GM18870 (cell line): ENCODE measurements around the gene PPP2R2D.
"Not testable (repeated sequence)": the region's sequence is repeated elsewhere in the genome, so short reads cannot be mapped to it uniquely, and the experiment has no call there.

ENCODE experiments used
- ATAC-seq: cut with Tn5 transposase; IDR thresholded peaks from one replicate; pipeline ENCODE4 v1.9.1; 2021; ENCODE audit warnings: moderate library complexity; ENCODE audit not compliant: unreplicated experiment

Gene PPP2R2D

DNA sequence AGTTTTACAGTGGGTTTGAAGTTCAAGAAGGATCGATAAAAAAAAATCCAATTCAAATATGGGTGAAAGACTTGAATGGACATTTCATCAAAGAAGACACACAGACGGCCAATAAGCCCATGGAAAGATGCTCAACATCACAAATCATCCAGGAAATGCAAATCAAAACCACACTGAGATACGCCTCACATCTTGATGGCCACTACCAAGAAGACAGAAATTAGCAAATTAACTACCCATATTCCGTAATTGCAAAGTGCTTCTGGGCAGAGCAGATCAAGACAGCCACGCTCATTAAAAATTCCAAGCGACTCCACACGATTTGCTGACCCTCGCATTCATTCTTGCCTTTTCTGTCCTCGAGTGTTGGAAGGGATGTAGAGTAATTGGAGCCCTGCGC is 34.1 kb upstream of the PPP2R2D start:
- no peak for ATAC-seq

DNA sequence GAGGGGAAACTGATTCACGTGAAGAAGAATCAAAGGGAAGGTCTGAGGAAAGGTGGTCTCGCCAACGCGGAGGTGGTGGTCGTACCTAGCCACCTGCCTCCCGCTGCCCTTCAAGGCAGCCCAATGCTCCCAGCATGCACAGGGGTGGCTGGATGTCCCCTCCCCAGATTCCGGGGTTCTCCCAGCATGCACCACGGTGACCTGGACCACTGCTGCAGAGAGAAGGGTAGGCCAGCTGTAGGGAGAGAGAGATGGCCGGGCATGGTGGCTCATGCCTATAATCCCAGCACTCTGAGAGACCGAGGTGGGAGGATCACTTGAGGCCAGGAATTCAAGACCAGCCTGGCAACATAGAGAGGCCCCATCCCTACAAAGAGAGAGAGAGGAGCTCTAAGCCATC is 32.4 kb upstream of the PPP2R2D start:
- ATAC-seq, result no peak

DNA sequence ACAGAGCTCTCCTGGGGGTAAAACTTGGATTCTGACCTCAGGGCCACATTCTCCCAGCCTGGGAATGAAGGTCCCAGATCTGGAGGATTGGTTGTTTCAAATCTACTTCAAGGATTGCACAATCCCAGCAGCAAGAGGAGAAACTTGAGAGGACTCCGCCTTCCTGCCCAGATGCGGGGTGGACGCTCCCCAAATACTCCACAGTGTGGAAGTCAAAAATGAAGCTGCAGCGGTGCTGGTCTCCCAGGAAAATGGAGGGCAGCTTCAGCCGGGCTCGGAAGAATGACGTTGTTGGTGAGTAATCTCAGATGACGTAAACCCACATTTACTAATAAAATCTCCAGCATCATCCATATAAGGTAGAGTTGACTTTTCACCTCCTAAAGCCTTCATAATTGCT is 31.5 kb upstream of the PPP2R2D start:
- no peak for ATAC-seq

DNA sequence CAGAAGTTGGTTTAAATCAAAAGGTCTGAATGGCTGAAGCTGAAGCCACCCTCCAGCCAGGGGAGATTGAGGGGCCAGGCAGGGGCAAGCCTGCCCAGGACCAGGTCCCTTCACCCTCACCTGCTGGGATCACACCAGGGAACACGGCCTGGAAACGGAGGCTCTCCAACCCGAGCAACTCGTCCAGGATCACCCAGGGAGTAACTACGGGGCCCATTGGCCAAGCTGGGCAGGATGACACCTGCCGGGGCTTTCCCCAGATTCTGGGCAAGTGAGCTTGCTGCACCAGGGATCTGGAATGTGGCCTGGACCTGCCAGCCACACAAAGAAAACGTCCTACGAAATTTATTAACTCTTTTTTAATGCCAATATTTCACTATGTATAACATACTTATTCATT is 30.4 kb upstream of the PPP2R2D start:
- no peak for ATAC-seq

DNA sequence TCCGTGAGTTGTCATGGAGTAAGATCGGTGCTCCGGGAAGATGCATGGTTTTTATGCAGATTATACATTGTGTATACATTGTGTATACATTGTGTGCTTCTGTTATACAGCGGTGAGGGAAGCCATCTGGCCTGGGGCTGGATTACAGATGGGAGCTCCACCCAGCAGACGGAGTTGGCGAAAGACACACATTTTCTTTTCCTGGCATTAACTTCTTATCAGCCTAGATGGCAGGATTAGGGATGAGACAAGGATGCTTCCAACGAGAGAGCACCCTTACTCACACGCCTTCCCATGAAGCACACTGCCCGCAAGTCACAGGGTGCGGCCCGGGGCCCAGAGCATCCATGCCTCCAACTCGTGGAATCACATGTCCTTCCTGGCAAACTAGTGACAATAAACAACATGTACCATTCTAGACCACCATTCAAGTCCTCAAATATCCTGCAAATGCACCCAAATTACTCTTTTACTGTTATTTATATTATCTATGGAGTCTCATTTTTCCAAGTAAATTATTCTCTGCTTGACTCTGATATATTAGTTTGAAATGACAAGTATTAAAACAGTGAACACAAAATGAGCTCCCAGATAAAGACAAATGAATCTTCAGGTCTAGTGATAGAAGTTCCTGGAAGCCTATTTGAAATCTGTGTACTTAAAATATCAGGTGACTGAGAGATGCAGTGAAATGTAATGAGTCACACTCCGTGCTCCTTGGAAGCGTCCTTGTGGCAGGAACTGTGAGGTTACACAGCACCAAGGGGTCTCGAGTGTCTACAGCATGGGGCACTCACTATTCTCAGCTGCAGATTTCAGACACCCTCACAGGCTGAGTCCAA is 29.8 kb upstream of the PPP2R2D start:
- no peak for ATAC-seq

GRCh38 chr10:131871673-131872005 is 29.2 kb upstream of the PPP2R2D start:
- ATAC-seq, result no peak

- no peak for ATAC-seq
These were observed 28.6 kb upstream of the PPP2R2D start for GRCh38 chr10:131872011-131872826.

GRCh38 chr10:131872827-131873375 is 27.9 kb upstream of the PPP2R2D start:
- no peak for ATAC-seq

- peak; percentile 81 for ATAC-seq
These were observed 25.8 kb upstream of the PPP2R2D start for GRCh38 chr10:131874991-131875451.

DNA sequence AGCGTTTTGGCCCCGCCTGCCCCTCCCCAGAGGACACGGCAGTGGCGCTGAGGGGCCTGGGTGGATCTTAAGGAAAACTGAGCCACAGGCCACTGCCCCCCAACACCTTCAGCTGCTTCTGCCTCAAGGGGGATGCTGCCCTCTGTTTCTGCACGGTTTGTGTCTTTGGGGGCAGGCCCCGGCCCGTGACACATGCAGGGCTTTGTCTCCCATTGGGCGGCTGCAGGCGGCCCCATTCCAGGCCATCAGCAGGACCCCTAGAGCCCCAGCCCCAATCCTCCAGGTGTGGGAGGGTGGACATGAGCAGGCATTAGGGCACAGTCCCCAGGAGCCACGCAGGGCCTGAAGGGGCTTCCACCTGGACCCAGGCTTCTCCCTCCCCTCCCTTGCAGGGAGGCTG is 25.3 kb upstream of the PPP2R2D start:
- no peak for ATAC-seq

- no peak for ATAC-seq
These were observed 24.8 kb upstream of the PPP2R2D start for GRCh38 chr10:131876017-131876416.

GRCh38 chr10:131876508-131876907 is 24.3 kb upstream of the PPP2R2D start:
- ATAC-seq, result no peak

DNA sequence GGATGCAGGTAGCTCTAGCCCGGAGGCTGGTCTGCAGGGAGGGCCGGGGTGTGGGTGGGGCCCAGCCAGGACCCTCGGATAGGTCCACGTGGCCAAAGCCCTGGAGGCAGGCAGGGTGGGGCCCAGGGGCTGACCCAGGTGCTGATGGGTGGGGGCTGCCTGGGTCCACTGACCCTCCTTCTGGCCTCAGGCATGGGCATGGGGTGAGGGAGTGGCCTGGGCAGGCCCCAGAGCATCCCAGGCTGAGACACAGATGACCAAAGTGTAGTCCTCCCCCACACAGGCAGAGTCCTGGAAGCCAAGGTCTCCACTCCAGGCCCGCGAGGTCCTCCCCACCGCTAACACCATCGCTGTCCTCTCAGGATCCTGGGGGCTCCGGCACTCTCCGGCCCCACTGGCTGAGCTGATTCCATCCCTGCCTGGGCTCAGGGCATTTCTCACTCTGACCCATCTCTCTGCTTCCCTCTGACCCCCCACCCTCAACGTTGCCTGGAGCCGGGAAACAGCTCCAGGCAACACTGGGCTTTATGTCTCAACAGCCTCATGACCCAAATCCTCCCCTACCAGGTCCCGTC is 20.7 kb upstream of the PPP2R2D start:
- ATAC-seq, result no peak

DNA sequence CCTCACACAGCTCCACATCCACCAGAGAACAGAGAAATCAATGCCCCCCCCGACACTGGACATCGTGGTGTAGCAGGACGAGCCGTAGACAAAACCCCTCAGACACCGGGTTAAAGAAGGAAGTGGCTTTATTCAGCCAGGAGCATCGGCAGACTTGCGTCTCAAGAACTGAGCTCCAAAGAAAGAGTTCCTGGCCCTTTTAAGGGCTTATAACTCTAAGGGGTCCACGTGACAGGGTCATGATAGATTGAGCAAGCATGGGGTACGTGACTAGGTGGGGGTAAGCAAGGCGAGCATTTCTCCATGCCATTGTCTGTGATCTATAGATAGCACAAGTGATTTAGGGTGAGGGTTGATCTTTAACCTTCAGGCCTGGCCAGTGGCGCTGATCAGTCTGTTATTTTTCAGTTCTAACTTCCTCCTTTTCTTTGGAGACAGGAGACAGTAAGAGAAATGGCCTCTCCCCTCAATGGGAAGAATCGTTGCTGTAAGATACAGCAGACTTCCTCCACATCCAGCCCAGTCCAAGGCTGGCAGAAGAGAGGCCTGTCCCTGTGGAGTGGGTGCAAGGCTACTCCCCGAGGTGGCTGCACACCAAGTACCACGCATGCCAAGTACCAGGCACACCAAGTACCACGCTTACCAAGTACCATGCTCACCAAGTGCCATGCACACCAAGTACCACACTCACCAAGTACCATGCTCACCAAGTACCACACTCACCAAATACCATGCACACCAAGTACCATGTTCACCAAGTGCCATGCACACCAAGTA is 19.5 kb upstream of the PPP2R2D start:
- ATAC-seq, result no peak

DNA sequence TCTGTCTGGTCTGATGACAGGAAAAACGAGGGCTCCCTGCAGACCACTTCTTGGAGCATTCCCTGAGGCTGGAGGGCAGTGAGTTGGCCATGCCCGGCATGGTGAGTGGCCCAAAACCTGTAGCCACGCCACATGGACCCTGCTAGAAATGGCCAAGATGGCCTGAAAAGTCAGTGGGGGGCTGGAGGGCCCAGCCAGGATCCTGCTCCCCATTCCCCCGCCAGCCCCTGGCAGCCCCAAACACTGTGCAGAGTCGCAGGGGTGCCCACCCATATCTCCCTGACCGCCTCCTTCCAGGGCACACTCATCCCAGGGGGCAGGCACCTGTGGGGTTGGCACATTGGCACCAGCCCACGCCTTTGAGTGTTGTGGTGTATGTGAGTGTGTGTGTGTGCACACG is 18.7 kb upstream of the PPP2R2D start:
- ATAC-seq, result no peak

- no peak for ATAC-seq
These were observed 18.0 kb upstream of the PPP2R2D start for GRCh38 chr10:131882590-131883451.

DNA sequence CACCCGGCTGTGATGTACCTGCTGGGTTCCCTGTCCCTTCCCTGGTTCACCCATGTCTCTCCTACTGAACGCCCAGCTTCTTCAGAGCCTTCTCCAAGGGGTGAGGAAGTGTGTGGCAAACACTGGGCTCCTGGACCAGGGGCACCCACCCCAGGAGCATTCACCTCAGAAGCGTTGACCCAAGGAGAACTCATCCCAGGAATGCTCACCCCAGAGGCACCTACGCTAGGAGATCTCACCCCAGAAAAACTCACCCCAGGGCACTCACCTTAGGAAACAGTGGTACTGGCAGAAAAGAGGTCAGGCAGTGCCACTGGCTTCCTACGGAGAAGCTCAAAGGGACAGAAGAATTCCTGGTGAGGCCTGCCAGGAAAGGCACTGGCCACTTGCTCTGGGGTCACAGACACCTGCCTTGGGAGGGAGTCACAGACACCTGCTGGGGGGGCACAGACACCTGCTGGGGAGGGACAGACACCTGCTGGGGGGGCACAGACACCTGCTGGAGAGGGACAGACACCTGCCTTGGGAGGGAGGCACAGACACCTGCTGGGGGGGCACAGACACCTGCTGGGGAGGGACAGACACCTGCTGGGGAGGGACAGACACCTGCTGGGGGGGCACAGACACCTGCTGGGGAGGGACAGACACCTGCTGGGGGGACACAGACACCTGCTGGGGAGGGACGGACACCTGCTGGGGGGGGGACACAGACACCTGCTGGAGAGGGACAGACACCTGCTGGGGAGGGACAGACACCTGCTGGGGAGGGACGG is 17.0 kb upstream of the PPP2R2D start:
- not testable (repeated sequence) for ATAC-seq

- peak; percentile 86 for ATAC-seq
These were observed 15.2 kb upstream of the PPP2R2D start for GRCh38 chr10:131885391-131886165.
